GM06990 (cell line): ENCODE measurements around the gene CKAP5.
"Not testable (repeated sequence)": the region's sequence is repeated elsewhere in the genome, so short reads cannot be mapped to it uniquely, and the experiment has no call there.

Experiments used
- DNase-seq: peaks from one replicate; pipeline ENCODE4 v3.0.0-alpha.2; 2011; ENCODE audit not compliant: insufficient read length; ENCODE audit errors: extremely low read depth
- H3K27me3 ChIP-seq: replicated peaks from 2 replicates; pipeline ENCODE4 v1.6.0; 2011; ENCODE audit warnings: low read length; ENCODE audit not compliant: control insufficient read depth, insufficient read depth
- H3K36me3 ChIP-seq: 2 replicates; pipeline ENCODE4 v1.5.1; 2011; ENCODE audit warnings: low read length; ENCODE audit not compliant: control insufficient read depth, insufficient read depth
- H3K4me3 ChIP-seq: replicated peaks from 2 replicates; pipeline ENCODE4 v1.5.1; 2011; ENCODE audit warnings: low read depth, mild to moderate bottlenecking, control low read depth, low read length
- CTCF ChIP-seq: IDR thresholded peaks from 2 replicates; pipeline ENCODE4 v1.5.1; 2011; ENCODE audit warnings: low read length, control low read depth, mild to moderate bottlenecking, inconsistent platforms; ENCODE audit not compliant: insufficient read depth, poor library complexity, severe bottlenecking

The CKAP5 gene

GRCh38 chr11:46712874-46713576 lies 133.1 kb downstream of the CKAP5 start:
- DNase-seq, result no peak
- peaks cover 2% of the 10 kb centered on the region; the same call in 1 of the 2 replicates for H3K36me3 ChIP-seq
- H3K27me3 ChIP-seq, result no peaks in the 10 kb centered on the region
- TF ChIP-seq CTCF, result no peak
- no peak overlapping the region for H3K4me3 ChIP-seq

GRCh38 chr11:46711303-46711702 lies 134.8 kb downstream of the CKAP5 start:
- H3K4me3 ChIP-seq, result no peak overlapping the region
- H3K36me3 ChIP-seq, result peaks cover 7% of the 10 kb centered on the region
- no peaks in the 10 kb centered on the region for H3K27me3 ChIP-seq
- TF ChIP-seq CTCF, result no peak
- no peak for DNase-seq

GRCh38 chr11:46710821-46711269 lies 135.2 kb downstream of the CKAP5 start:
- Histone ChIP-seq H3K4me3 (no peak overlapping the region), H3K36me3 (peaks cover 8% of the 10 kb centered on the region), H3K27me3 (no peaks in the 10 kb centered on the region)
- TF ChIP-seq CTCF, result no peak
- DNase-seq, result no peak

GRCh38 chr11:46709351-46709750 lies 136.7 kb downstream of the CKAP5 start:
- H3K27me3 ChIP-seq, H3K4me3 ChIP-seq, DNase-seq: not testable (repeated sequence)
- H3K36me3 ChIP-seq, result peaks cover 23% of the 10 kb centered on the region

- TF ChIP-seq CTCF, result no peak
- Histone ChIP-seq H3K4me3 (no peak overlapping the region), H3K27me3 (no peaks in the 10 kb centered on the region), H3K36me3 (peaks cover 35% of the 10 kb centered on the region)
- DNase-seq, result no peak
These were observed 139.2 kb downstream of the CKAP5 start for GRCh38 chr11:46706886-46707285.

GRCh38 chr11:46705070-46705688 lies 140.9 kb downstream of the CKAP5 start:
- Histone ChIP-seq H3K36me3 (peaks cover 33% of the 10 kb centered on the region), H3K27me3 (no peaks in the 10 kb centered on the region), H3K4me3 (no peak overlapping the region)
- TF ChIP-seq CTCF, result no peak
- no peak for DNase-seq
